Mononuclear cell (primary cell): Measurements from ENCODE around the gene TFEB. TPM values are rescaled to one million over a fixed set of nuclear protein-coding genes. Genes with fewer than 3 reads are reported as not detected.

Experiments
- H3K27me3 ChIP-seq: 2 replicates; pipeline ENCODE4 v1.6.0; 2011; ENCODE audit warnings: low read length, control low read depth; ENCODE audit not compliant: insufficient read depth
- H3K4me1 ChIP-seq: 2 replicates; pipeline ENCODE4 v1.5.1; 2011; ENCODE audit warnings: mild to moderate bottlenecking, low read length, control low read depth; ENCODE audit not compliant: insufficient read depth
- H3K4me3 ChIP-seq: 2 replicates; pipeline ENCODE4 v1.5.1; 2011; ENCODE audit warnings: mild to moderate bottlenecking, low read length, moderate library complexity
- H3K9me3 ChIP-seq: 2 replicates; pipeline ENCODE4 v1.5.1; 2011; ENCODE audit warnings: low read depth, mild to moderate bottlenecking, control low read depth, low read length
- total RNA-seq: library from RNA; depleted of rRNA; stranded (reverse); fragments of >200 nt; gene quantifications from one replicate; pipeline ENCODE4 v1.2.3, GENCODE V29; 2012

TFEB gene
- total RNA-seq, 1 donor, result 18.1 TPM

DNA sequence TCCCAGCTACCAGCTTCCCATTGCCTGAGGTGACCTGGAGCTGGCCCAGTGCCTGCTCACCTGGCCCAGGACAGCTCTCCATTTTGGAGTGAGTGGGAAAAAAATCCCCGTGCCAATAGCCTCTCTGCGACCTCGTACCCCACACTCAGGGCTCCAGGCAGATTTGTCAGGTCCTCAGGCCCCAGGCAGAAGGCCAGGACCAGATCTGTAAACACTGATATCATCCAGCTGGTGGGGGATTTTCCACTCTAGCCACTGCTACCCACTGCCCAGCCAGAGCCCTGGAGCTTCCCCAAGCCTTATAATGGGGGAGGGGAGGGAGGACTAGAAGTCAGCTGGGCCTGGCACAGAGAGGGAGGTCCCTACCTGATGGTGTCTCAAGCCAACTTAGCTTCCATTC, 13.1 kb upstream of the TFEB start:
- Histone ChIP-seq H3K27me3 (no peaks in the 10 kb centered on the region), H3K4me3 (no peak overlapping the region), H3K4me1 (no peaks in the 10 kb centered on the region), H3K9me3 (no peaks in the 10 kb centered on the region)

DNA sequence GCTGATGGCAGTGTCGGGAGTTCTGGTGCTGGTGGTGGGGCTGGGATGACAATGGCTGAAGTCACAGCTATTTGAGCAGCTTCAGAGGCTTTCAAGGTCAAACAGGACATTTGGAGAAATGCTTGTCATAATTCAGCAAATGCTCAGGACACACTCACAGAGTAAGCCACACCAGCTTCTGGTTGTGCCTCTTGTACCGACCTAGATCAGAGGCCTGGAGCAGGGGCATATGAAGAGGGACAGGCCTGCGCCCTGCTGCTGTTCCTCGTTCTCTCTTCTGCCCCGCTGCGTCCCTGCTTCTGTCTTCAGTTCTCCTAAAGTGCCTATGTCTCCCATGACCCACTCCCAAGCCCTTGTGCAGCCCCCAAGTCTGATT, 12.7 kb upstream of the TFEB start:
- Histone ChIP-seq H3K27me3 (no peaks in the 10 kb centered on the region), H3K4me1 (no peaks in the 10 kb centered on the region), H3K4me3 (no peak overlapping the region), H3K9me3 (no peaks in the 10 kb centered on the region)

- H3K9me3 ChIP-seq, result no peaks in the 10 kb centered on the region
- no peak within 1 kb of the TSS for H3K4me3 ChIP-seq
- H3K27me3 ChIP-seq, result no peaks in the 10 kb centered on the region
- H3K4me1 ChIP-seq, result no peaks in the 10 kb centered on the region
Measured at GRCh38 chr6:41747256-41748101, 12.1 kb upstream of the TFEB start, which contains the start of gene PGC. PGC (minus strand) TSS chr6:41747397; CDS start chr6:41747334, 63 bp downstream.

DNA sequence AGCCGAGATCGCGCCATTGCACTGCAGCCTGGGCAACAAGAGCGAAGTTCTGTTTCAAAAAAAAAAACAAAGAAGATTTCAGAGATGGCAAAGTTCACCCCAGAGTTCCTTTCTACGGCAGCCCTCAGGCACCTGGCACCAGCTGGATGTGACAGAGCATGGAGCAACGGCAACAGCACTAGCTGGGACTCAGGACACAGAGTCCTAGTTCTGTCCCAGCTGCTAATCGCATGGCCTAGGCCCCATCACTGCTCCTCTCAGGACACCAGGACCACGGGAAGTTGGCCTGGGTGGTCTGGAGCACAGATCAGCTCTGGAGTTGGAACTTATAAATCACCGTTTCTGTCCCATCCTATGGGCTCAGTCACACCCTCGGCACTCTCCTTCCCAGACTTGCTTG, 10.7 kb upstream of the TFEB start:
- Histone ChIP-seq H3K9me3 (no peaks in the 10 kb centered on the region), H3K27me3 (no peaks in the 10 kb centered on the region), H3K4me1 (no peaks in the 10 kb centered on the region), H3K4me3 (no peak overlapping the region)

DNA sequence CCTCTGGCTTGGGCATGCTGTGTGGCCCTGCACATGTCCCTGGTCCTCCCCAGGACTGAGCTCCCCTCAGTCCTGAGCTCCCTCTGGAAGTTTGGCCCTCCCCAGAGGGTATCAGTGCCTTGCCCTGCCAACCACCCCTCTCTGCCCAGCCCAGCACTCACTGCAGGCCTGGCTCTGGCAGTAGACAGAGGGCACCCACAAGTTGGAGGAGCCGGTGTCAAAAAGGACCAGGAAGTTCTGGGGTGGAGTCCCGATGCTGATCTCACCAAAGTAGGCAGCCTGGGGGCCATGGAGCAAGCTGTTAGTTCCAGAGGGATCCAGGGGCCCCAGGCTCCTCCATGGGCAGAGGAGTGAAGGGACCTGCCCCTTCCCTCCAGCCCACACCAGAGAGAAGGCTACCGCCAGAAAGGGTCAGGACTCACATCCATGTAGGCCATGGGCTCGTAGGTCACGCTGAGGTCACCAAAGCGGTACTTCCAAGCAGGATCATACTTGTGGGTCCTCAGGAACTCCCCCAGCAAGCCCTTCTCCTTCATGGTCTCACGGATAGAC, 8.9 kb upstream of the TFEB start:
- Histone ChIP-seq H3K4me3 (no peak overlapping the region), H3K4me1 (no peaks in the 10 kb centered on the region), H3K9me3 (no peaks in the 10 kb centered on the region), H3K27me3 (no peaks in the 10 kb centered on the region)

DNA sequence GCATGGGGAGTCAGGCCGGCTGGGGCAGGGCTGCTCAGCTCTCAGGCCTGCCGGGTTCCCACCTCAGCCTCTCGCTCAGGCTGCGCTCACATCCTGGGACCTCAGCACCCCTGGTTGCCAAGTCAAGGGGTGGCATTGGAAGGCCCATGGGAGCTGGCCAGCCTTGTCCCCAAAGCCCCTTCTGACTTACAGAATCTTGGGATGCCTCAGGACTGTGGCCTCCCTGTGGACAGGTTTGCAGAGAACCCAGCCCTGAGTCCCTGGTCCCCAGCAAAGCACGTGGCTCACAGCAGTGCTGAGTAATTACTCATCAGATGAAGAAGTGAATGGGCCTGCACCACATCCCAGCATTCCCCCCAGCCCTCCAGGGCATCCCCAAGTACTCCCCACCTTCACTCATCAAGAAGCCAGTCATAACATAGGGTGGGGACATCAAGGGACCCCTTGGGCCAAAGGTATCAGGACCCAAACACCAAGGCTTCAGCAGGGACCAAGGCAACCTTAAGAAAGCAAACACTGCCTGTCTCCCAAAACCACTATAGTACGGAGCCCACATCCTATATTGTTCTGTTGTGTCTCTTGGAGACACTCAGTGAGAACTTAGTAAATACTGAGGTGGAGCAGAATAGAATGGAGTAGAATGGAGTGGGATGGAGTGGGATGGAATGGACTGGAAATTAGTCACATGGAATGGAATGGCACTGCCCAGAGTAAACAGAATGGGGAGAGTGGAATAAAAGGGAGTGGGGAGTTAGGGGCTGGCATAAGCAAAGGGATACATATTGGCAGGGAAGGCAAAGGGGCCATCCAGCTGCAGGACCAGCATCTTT, 8.2 kb upstream of the TFEB start:
- Histone ChIP-seq H3K4me3 (no peak overlapping the region), H3K4me1 (no peaks in the 10 kb centered on the region), H3K27me3 (no peaks in the 10 kb centered on the region), H3K9me3 (no peaks in the 10 kb centered on the region)

GRCh38 chr6:41741625-41742490, 6.5 kb upstream of the TFEB start:
- no peaks in the 10 kb centered on the region for H3K4me1 ChIP-seq
- no peaks in the 10 kb centered on the region for H3K27me3 ChIP-seq
- no peak overlapping the region for H3K4me3 ChIP-seq
- no peaks in the 10 kb centered on the region for H3K9me3 ChIP-seq

GRCh38 chr6:41740366-41741162, 5.2 kb upstream of the TFEB start:
- H3K9me3 ChIP-seq, result no peaks in the 10 kb centered on the region
- H3K27me3 ChIP-seq, result no peaks in the 10 kb centered on the region
- peaks cover 6% of the 10 kb centered on the region for H3K4me1 ChIP-seq
- H3K4me3 ChIP-seq, result no peak overlapping the region

GRCh38 chr6:41739041-41739440, 3.6 kb upstream of the TFEB start:
- Histone ChIP-seq H3K4me1 (peaks cover 6% of the 10 kb centered on the region), H3K9me3 (no peaks in the 10 kb centered on the region), H3K27me3 (no peaks in the 10 kb centered on the region), H3K4me3 (no peak overlapping the region)

DNA sequence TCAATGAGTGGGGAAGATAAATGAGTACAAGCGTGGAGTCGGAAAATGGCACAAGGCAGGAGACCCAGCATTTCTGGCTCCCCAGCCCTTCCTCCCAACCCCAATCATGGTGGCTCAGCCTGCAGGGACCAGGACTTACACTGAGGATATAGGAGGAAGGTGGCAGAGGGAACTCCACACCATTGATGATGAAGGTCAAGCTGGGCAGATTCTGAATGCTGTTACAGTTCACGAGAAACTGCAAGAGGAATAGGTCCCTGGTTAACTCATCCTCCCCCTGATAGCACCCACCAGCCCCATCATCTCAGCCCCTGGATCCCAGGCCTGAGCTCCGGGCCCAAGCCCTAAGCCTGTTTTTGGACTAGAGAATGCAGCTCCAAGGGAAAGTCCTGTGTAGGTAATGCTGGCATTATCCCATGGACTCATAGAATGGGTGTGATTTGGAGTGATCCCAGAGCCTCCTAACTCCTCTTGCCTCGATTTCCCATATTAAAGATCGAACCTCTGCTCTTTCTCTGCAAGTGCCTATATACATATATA, 2.3 kb upstream of the TFEB start:
- Histone ChIP-seq H3K4me3 (no peak overlapping the region), H3K27me3 (no peaks in the 10 kb centered on the region), H3K9me3 (no peaks in the 10 kb centered on the region), H3K4me1 (peaks cover 20% of the 10 kb centered on the region)

GRCh38 chr6:41736800-41737555, 1.6 kb upstream of the TFEB start:
- Histone ChIP-seq H3K4me3 (no peak overlapping the region), H3K9me3 (no peaks in the 10 kb centered on the region), H3K4me1 (peaks cover 25% of the 10 kb centered on the region), H3K27me3 (no peaks in the 10 kb centered on the region)

DNA sequence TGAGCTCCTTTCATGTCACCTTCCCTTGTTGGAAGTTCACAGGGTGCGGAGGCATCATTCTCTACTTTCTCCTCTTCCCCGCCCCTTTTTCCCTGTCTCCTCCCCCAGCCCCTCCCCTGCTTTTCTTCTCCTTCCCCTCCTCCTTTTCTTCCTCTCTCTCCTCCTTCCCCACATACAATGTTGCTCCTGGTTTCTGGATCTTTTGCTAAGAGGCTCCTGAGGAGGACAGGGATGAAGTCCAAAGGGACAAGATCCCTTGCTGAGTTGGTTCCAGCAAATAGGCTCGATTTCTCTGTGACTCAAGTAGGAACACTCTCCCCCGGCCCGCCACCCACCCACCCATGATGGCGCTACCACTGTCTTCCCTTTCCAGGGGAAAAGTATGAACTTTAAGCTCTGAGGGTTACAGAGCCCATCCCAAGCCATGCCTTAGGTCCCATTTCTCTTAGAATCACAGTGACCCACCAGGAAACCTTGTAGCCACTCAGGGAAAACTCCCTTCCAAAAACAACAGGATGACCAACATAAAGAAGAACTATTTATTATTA, 852 bp upstream of the TFEB start:
- H3K9me3 ChIP-seq, result no peaks in the 10 kb centered on the region
- no peaks in the 10 kb centered on the region for H3K27me3 ChIP-seq
- peaks cover 32% of the 10 kb centered on the region for H3K4me1 ChIP-seq
- no peak overlapping the region for H3K4me3 ChIP-seq
